ENCODE measurements around the gene TRMT10A. TPM values are rescaled to one million over a fixed set of nuclear protein-coding genes. Genes with fewer than 3 reads are reported as not detected.
"Not testable (repeated sequence)": the region's sequence is repeated elsewhere in the genome, so short reads cannot be mapped to it uniquely, and the experiment has no call there.

The TRMT10A gene
- total and polyA plus RNA-seq, 8 donors, result 1.3 to 60.7 (median 4.2) TPM; not detected in 1

- no peak overlapping the region for H3K27ac ChIP-seq
- TF ChIP-seq CTCF (IDR thresholded peaks at IDR 0.05), result no peak
- no peak for TF ChIP-seq EP300 (IDR thresholded peaks at IDR 0.05)
- no peak for TF ChIP-seq POLR2AphosphoS5 (IDR thresholded peaks at IDR 0.05)
- TF ChIP-seq POLR2A (IDR thresholded peaks at IDR 0.05), result no peak
- H3K27me3 ChIP-seq, result no peaks in the 10 kb centered on the region
- no peaks in the 10 kb centered on the region for H3K9me3 ChIP-seq
- intact Hi-C loops (cut with DNase I; ENCODE audit: low total_unique reads), result no loop called here
- DNase-seq, result peak in 1 of 2 donors; percentile 16
- H3K4me1 ChIP-seq, result no peaks in the 10 kb centered on the region
- 29 to 100% (median 51%) methylated on average over 1 to 2 of the region's 2 CpGs for WGBS, 5 donors
- no peak overlapping the region for H3K4me3 ChIP-seq
- no peaks in the 10 kb centered on the region for H3K36me3 ChIP-seq
Measured at GRCh38 chr4:99536271-99536670, 27.6 kb downstream of the TRMT10A start.

- H3K9me3 ChIP-seq; H3K4me1 ChIP-seq; H3K36me3 ChIP-seq; intact Hi-C loops (cut with DNase I; ENCODE audit: low total_unique reads); H3K27me3 ChIP-seq; H3K4me3 ChIP-seq; DNase-seq; H3K27ac ChIP-seq: not testable (repeated sequence)
- WGBS, 5 donors, result 65 to 89% (median 84%) methylated on average over 3 of the region's 3 CpGs
Measured at GRCh38 chr4:99534699-99535098, 29.1 kb downstream of the TRMT10A start.

- Histone ChIP-seq H3K4me1 (peaks cover 0 to 13% (median 6%) of the 10 kb centered on the region in 4 donors), H3K27ac (no peak overlapping the region), H3K27me3 (no peaks in the 10 kb centered on the region), H3K9me3 (no peaks in the 10 kb centered on the region), H3K36me3 (no peaks in the 10 kb centered on the region), H3K4me3 (no peak overlapping the region)
- no peak for TF ChIP-seq CTCF (IDR thresholded peaks at IDR 0.05)
- no peak for TF ChIP-seq EP300 (IDR thresholded peaks at IDR 0.05)
- no peak for TF ChIP-seq POLR2AphosphoS5 (IDR thresholded peaks at IDR 0.05)
- no peak for TF ChIP-seq POLR2A (IDR thresholded peaks at IDR 0.05)
- intact Hi-C loops (cut with DNase I; ENCODE audit: low total_unique reads), result no loop called here
- WGBS, 5 donors, result 36 to 51% (median 45%) methylated on average over 3 of the region's 3 CpGs
- DNase-seq, result no peak
Measured at GRCh38 chr4:99529956-99530355, 33.9 kb downstream of the TRMT10A start.

- intact Hi-C loops (cut with DNase I; ENCODE audit: low total_unique reads), result no loop called here
- peak in 1 of 2 donors; percentile 35 for DNase-seq
- no peaks in the 10 kb centered on the region for H3K36me3 ChIP-seq
- TF ChIP-seq POLR2A (IDR thresholded peaks at IDR 0.05), result no peak
- no peak for TF ChIP-seq POLR2AphosphoS5 (IDR thresholded peaks at IDR 0.05)
- no peak for TF ChIP-seq EP300 (IDR thresholded peaks at IDR 0.05)
- TF ChIP-seq CTCF (IDR thresholded peaks at IDR 0.05), result no peak
- peaks cover 0 to 13% (median 6%) of the 10 kb centered on the region in 4 donors for H3K4me1 ChIP-seq
- H3K27ac ChIP-seq, result no peak overlapping the region
- H3K27me3 ChIP-seq, result no peaks in the 10 kb centered on the region
- no peaks in the 10 kb centered on the region for H3K9me3 ChIP-seq
- no peak overlapping the region for H3K4me3 ChIP-seq
Measured at GRCh38 chr4:99529228-99529627, 34.6 kb downstream of the TRMT10A start.

- H3K27ac ChIP-seq, result no peak overlapping the region
- WGBS, 5 donors, result 63 to 72% (median 64%) methylated on average over 6 of the region's 6 CpGs
- intact Hi-C loops (cut with DNase I; ENCODE audit: low total_unique reads), result no loop called here
- no peak overlapping the region for H3K4me3 ChIP-seq
- TF ChIP-seq EP300 (IDR thresholded peaks at IDR 0.05) (no peak), POLR2A (IDR thresholded peaks at IDR 0.05) (no peak), POLR2AphosphoS5 (IDR thresholded peaks at IDR 0.05) (no peak), CTCF (IDR thresholded peaks at IDR 0.05) (no peak)
- no peaks in the 10 kb centered on the region for H3K4me1 ChIP-seq
- H3K36me3 ChIP-seq, result no peaks in the 10 kb centered on the region
- no peaks in the 10 kb centered on the region for H3K9me3 ChIP-seq
- no peaks in the 10 kb centered on the region for H3K27me3 ChIP-seq
- no peak for DNase-seq
Measured at GRCh38 chr4:99518601-99519295, 45.1 kb downstream of the TRMT10A start.

Data from stomach (tissue), 9 donors.